ENCODE results near the gene LRRC1. TPM values are rescaled to one million over a fixed set of nuclear protein-coding genes. Genes with fewer than 3 reads are reported as not detected.

The LRRC1 gene
- total and polyA plus RNA-seq, 7 experiments from 2014 or later: 1.2 to 3.6 (median 2.0) TPM

DNA sequence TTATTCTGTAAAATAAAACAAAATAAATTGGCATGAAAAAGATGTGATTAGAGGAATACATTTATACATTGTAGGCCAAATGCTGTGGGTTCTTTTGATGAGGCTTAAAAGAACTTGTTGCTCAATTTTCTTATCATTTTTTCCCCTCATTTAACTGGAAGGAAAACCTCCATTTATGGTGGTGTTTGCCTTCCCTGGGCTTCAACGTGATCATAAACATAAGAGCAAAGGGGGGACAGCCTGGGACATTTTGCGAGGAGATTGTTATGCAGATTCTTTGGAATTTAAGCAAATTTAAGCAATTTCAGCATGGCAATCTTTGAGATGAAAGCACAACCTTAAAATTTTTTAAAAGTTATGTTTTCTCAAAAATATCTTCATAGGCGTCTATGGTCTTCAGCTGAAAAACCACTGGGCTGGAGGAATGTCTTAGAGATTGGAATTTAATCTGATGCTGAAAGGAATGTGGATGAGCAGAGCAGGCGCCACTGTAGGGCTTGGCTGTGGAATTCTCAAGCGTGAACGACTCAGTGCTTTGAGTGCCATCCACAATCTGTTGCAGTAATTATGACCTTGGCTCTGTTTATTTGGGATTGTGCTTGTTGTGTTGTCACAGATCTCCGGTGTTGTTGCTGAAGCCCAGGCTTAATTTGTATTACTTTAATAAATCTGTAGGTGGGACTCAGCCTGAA is 167.0 kb downstream of the LRRC1 start:
- CTCF ChIA-PET: no interaction called here
- no peaks in the 10 kb centered on the region for H3K4me1 Mint-ChIP-seq
- H3K36me3 ChIP-seq (ENCODE audit: control insufficient read depth in 2 of 3, insufficient read depth in 3 of 3, low read length in 3 of 3): no peaks in the 10 kb centered on the region
- no peak overlapping the region for H3K27ac Mint-ChIP-seq
- H3K9me3 Mint-ChIP-seq: no peaks in the 10 kb centered on the region
- POLR2A ChIA-PET: no interaction called here
- no peak overlapping the region for H3K4me3 ChIP-seq (ENCODE audit: low read length)
- H3K36me3 Mint-ChIP-seq: no peaks in the 10 kb centered on the region
- intact Hi-C loops (cut with micrococcal nuclease): no loop called here
- no peaks in the 10 kb centered on the region for H3K4me1 ChIP-seq (ENCODE audit: control insufficient read depth in 2 of 2, insufficient read depth in 2 of 2, low read length in 2 of 2)
- H3K9me3 ChIP-seq (ENCODE audit: control insufficient read depth in 2 of 3, low read length in 3 of 3): no peaks in the 10 kb centered on the region
- ATAC-seq (no peak), DNase-seq (no peak)
- H3K4me3 Mint-ChIP-seq: no peak overlapping the region
- no peak overlapping the region for H3K27ac ChIP-seq (ENCODE audit: low read depth, low read length)
- peaks cover 0 to 11% (median 8%) of the 10 kb centered on the region in 5 donors for H3K27me3 Mint-ChIP-seq
- H3K27me3 ChIP-seq (ENCODE audit: control insufficient read depth in 2 of 2, insufficient read depth in 2 of 2, low read length in 2 of 2): no peaks in the 10 kb centered on the region

DNA sequence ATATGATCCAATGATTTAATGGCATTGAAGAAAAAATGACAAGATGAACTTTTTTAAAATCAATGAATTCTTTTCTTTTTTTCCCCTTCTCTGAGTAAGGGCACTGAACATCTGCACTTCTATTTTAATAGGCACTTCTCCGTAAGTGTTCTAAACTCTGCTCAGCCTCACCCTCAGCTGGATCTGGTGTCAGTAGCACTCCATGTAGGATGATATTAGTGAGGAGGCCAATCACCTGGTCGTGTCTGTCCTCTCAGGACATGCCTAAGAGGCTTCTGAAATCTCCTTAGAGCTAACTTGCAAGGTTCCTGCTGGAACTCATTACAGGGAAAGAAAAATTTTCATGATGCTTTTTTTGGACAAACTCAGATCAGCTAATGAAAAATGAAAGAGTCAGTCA is 167.8 kb downstream of the LRRC1 start:
- ChIA-PET POLR2A (no interaction called here), CTCF (no interaction called here)
- Mint-ChIP-seq H3K36me3 (no peaks in the 10 kb centered on the region), H3K4me3 (no peak overlapping the region), H3K27ac (no peak overlapping the region), H3K4me1 (no peaks in the 10 kb centered on the region), H3K9me3 (no peaks in the 10 kb centered on the region), H3K27me3 (peaks cover 0 to 13% (median 8%) of the 10 kb centered on the region in 5 donors)
- Histone ChIP-seq H3K36me3 (ENCODE audit: control insufficient read depth in 2 of 3, insufficient read depth in 3 of 3, low read length in 3 of 3) (no peaks in the 10 kb centered on the region), H3K4me1 (ENCODE audit: control insufficient read depth in 2 of 2, insufficient read depth in 2 of 2, low read length in 2 of 2) (no peaks in the 10 kb centered on the region), H3K4me3 (ENCODE audit: low read length) (no peak overlapping the region), H3K27me3 (ENCODE audit: control insufficient read depth in 2 of 2, insufficient read depth in 2 of 2, low read length in 2 of 2) (no peaks in the 10 kb centered on the region), H3K9me3 (ENCODE audit: control insufficient read depth in 2 of 3, low read length in 3 of 3) (no peaks in the 10 kb centered on the region), H3K27ac (ENCODE audit: low read depth, low read length) (no peak overlapping the region)
- ATAC-seq: no peak
- intact Hi-C loops (cut with micrococcal nuclease): no loop called here
- no peak for DNase-seq

DNA sequence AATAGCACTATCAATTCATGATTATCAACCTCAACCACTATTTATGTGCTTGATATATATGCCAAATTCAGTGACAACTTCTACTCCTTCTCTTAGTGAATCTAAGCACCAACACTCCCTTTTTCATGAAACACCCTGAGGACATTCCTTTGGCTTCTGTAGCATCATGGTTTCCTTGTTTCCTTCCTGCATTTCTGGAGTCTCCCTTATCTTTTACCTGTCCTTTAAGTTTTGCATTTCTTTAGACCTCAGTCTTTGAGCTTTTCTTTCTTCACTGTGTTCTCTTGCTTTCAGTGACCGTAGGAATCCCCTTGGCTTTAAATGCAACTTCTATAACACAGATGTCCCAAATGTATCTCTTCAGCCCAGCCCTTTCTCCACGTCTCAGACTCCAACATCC is 172.6 kb downstream of the LRRC1 start:
- ChIA-PET POLR2A (no interaction called here), CTCF (no interaction called here)
- H3K27me3 ChIP-seq (ENCODE audit: control insufficient read depth in 2 of 2, insufficient read depth in 2 of 2, low read length in 2 of 2): no peaks in the 10 kb centered on the region
- Mint-ChIP-seq H3K36me3 (no peaks in the 10 kb centered on the region), H3K4me1 (no peaks in the 10 kb centered on the region), H3K4me3 (no peak overlapping the region), H3K27me3 (peaks cover 0 to 28% (median 12%) of the 10 kb centered on the region in 5 donors), H3K27ac (no peak overlapping the region), H3K9me3 (no peaks in the 10 kb centered on the region)
- DNase-seq: no peak
- no peaks in the 10 kb centered on the region for H3K9me3 ChIP-seq (ENCODE audit: control insufficient read depth in 2 of 3, low read length in 3 of 3)
- ATAC-seq: no peak
- H3K27ac ChIP-seq (ENCODE audit: low read depth, low read length): no peak overlapping the region
- intact Hi-C loops (cut with micrococcal nuclease): no loop called here
- no peak overlapping the region for H3K4me3 ChIP-seq (ENCODE audit: low read length)
- no peaks in the 10 kb centered on the region for H3K36me3 ChIP-seq (ENCODE audit: control insufficient read depth in 2 of 3, insufficient read depth in 3 of 3, low read length in 3 of 3)
- no peaks in the 10 kb centered on the region for H3K4me1 ChIP-seq (ENCODE audit: control insufficient read depth in 2 of 2, insufficient read depth in 2 of 2, low read length in 2 of 2)

Other genes starting within 250 kb of the LRRC1 start
- 10 to 100 TPM; 18.5 to 37.5 (median 27.6) TPM for gene GCLC, start 249.9 kb upstream of the LRRC1 start, total RNA-seq
- gene GCLC, start 249.9 kb upstream of the LRRC1 start, polyA plus RNA-seq: 10 to 100 TPM in 1 of 2 donors, 1 to 10 TPM in 1; 8.3 to 14.9 TPM
- under 1 TPM in 4 of 5 experiments, not detected in 1; 0.12 to 0.49 (median 0.15) TPM for gene KLHL31, start 129.2 kb upstream of the LRRC1 start, total RNA-seq
- not detected for gene KLHL31, start 129.2 kb upstream of the LRRC1 start, polyA plus RNA-seq

All from naive thymus-derived CD4-positive, alpha-beta T cell (primary cell).